ENCODE measurements around the gene CD80.

The CD80 gene

GRCh38 chr3:119485563-119485962, 73.9 kb downstream of the CD80 start:
- Histone ChIP-seq H3K36me3 (replicated peaks) (peaks cover 17% of the 10 kb centered on the region), H3K4me3 (no peak overlapping the region)
- in situ Hi-C loops (cut with MboI; ENCODE audit: low sequenced_read_pairs): loop anchor here (25.0 kb wide), 1 partner anchor 202 kb away; the partner anchor contains the start of gene COX17

GRCh38 chr3:119483101-119483500, 76.3 kb downstream of the CD80 start:
- peaks cover 26% of the 10 kb centered on the region for H3K36me3 ChIP-seq (replicated peaks)
- no peaks in the 10 kb centered on the region for H3K4me1 ChIP-seq
- H3K27me3 ChIP-seq (ENCODE audit: low read depth): no peaks in the 10 kb centered on the region
- H3K9me3 ChIP-seq: no peaks in the 10 kb centered on the region
- H3K4me3 ChIP-seq: no peak overlapping the region
- no peak for DNase-seq (ENCODE audit: low spot score in 2 of 2)
- in situ Hi-C loops (cut with MboI; ENCODE audit: low sequenced_read_pairs): loop anchor here (25.0 kb wide), 1 partner anchor 204 kb away; the partner anchor contains the start of gene COX17

More at GRCh38 chr3:119485563-119485962, 73.9 kb downstream of the CD80 start:
- Histone ChIP-seq H3K27me3 (ENCODE audit: low read depth) (no peaks in the 10 kb centered on the region), H3K4me1 (no peaks in the 10 kb centered on the region), H3K9me3 (no peaks in the 10 kb centered on the region)
- no peak for DNase-seq (ENCODE audit: low spot score in 2 of 2)

GRCh38 chr3:119481079-119481478, 78.3 kb downstream of the CD80 start:
- no peak overlapping the region for H3K4me3 ChIP-seq
- in situ Hi-C loops (cut with MboI; ENCODE audit: low sequenced_read_pairs): loop anchor here (25.0 kb wide), 1 partner anchor 206 kb away; the partner anchor contains the start of gene COX17
- no peaks in the 10 kb centered on the region for H3K27me3 ChIP-seq (ENCODE audit: low read depth)
- DNase-seq (ENCODE audit: low spot score in 2 of 2): no peak
- H3K36me3 ChIP-seq (replicated peaks): peaks cover 22% of the 10 kb centered on the region
- H3K4me1 ChIP-seq: no peaks in the 10 kb centered on the region
- H3K9me3 ChIP-seq: no peaks in the 10 kb centered on the region

Measured in HAP-1 (cell line).